Gastroesophageal sphincter (tissue), 3 donors: ENCODE data around the gene ZNF512B.

Source experiments
- CTCF ChIP-seq, 4 experiments: fragments of 200-600 bp in 2 of 4; fragments of 450-650 bp in 2 of 4; sonication (generic) in 1 of 4; IDR thresholded peaks; one replicate each; pipeline ENCODE4 v1.5.1; 2017 to 2019; ENCODE audit warnings: antibody characterized with exemption in 4 of 4, mild to moderate bottlenecking in 2 of 4, moderate library complexity in 2 of 4
- EP300 ChIP-seq: sonication (generic); formaldehyde crosslinking; IDR thresholded peaks from one replicate; pipeline ENCODE4 v1.6.1; 2017; ENCODE audit warnings: antibody characterized with exemption, mild to moderate bottlenecking
- POLR2A ChIP-seq, 2 donors: fragments of 450-650 bp; IDR thresholded peaks; one replicate each; pipeline ENCODE4 v1.6.1; 2017; ENCODE audit warnings: antibody characterized with exemption in 2 of 2, mild to moderate bottlenecking in 2 of 2, moderate library complexity in 1 of 2
- POLR2AphosphoS5 ChIP-seq: sonication (generic); formaldehyde crosslinking; IDR thresholded peaks from one replicate; pipeline ENCODE4 v1.6.1; 2017; ENCODE audit warnings: antibody characterized with exemption

- no peak for TF ChIP-seq EP300
- TF ChIP-seq POLR2A (IDR thresholded peaks at IDR 0.05), result no peak
- no peak for TF ChIP-seq CTCF (IDR thresholded peaks at IDR 0.05)
- TF ChIP-seq POLR2AphosphoS5, result no peak
These were observed 41.0 kb upstream of the ZNF512B start for GRCh38 chr20:64010711-64011237.
